ENCODE data around the gene PPM1A.

DNA sequence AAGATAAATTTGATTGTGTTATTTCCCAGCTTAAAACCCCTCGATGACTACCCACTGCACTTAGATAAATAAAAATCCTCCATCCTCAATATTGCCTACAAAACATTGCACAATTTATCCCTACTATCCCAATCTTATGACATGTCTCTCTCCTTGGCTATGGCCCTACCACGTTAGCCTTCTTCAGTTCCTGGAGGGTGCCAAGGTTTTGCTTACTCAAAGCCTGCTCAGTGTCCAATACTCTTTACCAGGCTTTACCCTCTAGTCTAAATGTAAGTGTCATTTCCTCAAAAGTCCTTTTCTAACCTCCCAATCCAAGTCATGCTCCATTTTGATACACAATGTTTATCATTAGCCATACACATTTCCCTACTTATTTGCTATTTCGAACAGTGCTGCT, 35.0 kb upstream of the PPM1A start:
- TF ChIP-seq, protein P1, sequence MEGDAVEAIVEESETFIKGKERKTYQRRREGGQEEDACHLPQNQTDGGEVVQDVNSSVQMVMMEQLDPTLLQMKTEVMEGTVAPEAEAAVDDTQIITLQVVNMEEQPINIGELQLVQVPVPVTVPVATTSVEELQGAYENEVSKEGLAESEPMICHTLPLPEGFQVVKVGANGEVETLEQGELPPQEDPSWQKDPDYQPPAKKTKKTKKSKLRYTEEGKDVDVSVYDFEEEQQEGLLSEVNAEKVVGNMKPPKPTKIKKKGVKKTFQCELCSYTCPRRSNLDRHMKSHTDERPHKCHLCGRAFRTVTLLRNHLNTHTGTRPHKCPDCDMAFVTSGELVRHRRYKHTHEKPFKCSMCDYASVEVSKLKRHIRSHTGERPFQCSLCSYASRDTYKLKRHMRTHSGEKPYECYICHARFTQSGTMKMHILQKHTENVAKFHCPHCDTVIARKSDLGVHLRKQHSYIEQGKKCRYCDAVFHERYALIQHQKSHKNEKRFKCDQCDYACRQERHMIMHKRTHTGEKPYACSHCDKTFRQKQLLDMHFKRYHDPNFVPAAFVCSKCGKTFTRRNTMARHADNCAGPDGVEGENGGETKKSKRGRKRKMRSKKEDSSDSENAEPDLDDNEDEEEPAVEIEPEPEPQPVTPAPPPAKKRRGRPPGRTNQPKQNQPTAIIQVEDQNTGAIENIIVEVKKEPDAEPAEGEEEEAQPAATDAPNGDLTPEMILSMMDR (IDR thresholded peaks at IDR 0.05; ENCODE audit: borderline replicate concordance, extremely low read depth, low read length, poor library complexity, severe bottlenecking), result no peak
- TF ChIP-seq EZH2 (IDR thresholded peaks at IDR 0.05; ENCODE audit: borderline replicate concordance, low read depth, low read length, severe bottlenecking), result no peak

Data from DND-41 (cell line).